H1 (cell line): ENCODE measurements around the gene CDC42EP4. TPM values are rescaled to one million over a fixed set of nuclear protein-coding genes. Genes with fewer than 3 reads are reported as not detected.

Source experiments
- CTCF ChIA-PET: fragments of 300-600 bp; sonication (Branson Sonifier 250); formaldehyde crosslinking; loops from one replicate; lab custom pipeline; 2021; ENCODE audit not compliant: partially characterized antibody; lab: Charles Lee
- POLR2A ChIA-PET: fragments of 300-600 bp; sonication (Branson Sonifier 250); formaldehyde crosslinking; loops from one replicate; lab custom pipeline; 2021; ENCODE audit warnings: inconsistent platforms; ENCODE audit not compliant: partially characterized antibody; lab: Charles Lee
- DNase-seq, 2 experiments: peaks; one replicate each; pipeline versions ENCODE4 v3.0.0 to v3.0.0-alpha.2; 2010 to 2022; ENCODE audit warnings: low spot score in 2 of 2, low read depth in 1 of 2, mixed read lengths in 1 of 2
- FAIRE-seq: peaks from 2 replicates; lab custom pipeline; 2011; peaks lifted over from hg19 to GRCh38; lab: Jason Lieb, UNC
- H2AFZ ChIP-seq: 2 replicates; pipeline ENCODE4 v1.8.1; 2012; ENCODE audit warnings: low read length, inconsistent platforms
- H2AK5ac ChIP-seq: 2 replicates; pipeline ENCODE4 v1.6.1; 2013; ENCODE audit warnings: low read depth, low read length
- H2BK120ac ChIP-seq: replicated peaks from 2 replicates; pipeline ENCODE3; 2013; ENCODE audit warnings: low read depth, low read length, inconsistent platforms
- H2BK12ac ChIP-seq: 2 replicates; pipeline ENCODE4 v1.6.1; 2013; ENCODE audit warnings: low read depth, low read length
- H2BK15ac ChIP-seq: 2 replicates; pipeline ENCODE4 v1.6.1; 2013; ENCODE audit warnings: low read length
- H2BK20ac ChIP-seq: 2 replicates; pipeline ENCODE4 v1.6.1; 2013; ENCODE audit warnings: low read length
- H2BK5ac ChIP-seq: 2 replicates; pipeline ENCODE4 v1.6.1; 2013; ENCODE audit warnings: low read depth, low read length
- H3K14ac ChIP-seq: 2 replicates; pipeline ENCODE4 v1.6.1; 2013; ENCODE audit warnings: inconsistent platforms; ENCODE audit not compliant: insufficient read length
- H3K18ac ChIP-seq: 2 replicates; pipeline ENCODE4 v1.6.1; 2013; ENCODE audit warnings: low read length; ENCODE audit errors: extremely low read depth
- H3K23ac ChIP-seq: 2 replicates; pipeline ENCODE4 v1.6.1; 2013; ENCODE audit warnings: inconsistent platforms; ENCODE audit not compliant: insufficient read length
- H3K23me2 ChIP-seq: 2 replicates; pipeline ENCODE4 v1.6.1; 2013; ENCODE audit warnings: low read depth, low read length
- H3K27ac ChIP-seq: 2 replicates; pipeline ENCODE4 v1.6.1; 2011; ENCODE audit warnings: low read depth, low read length, inconsistent platforms
- H3K27me3 ChIP-seq, 4 experiments: replicated peaks in 1 of 4; 1 replicate in 1 of 4; 2 replicates in 3 of 4; pipeline versions ENCODE4 v1.6.1 to v1.8.1; 2011 to 2013; ENCODE audit warnings: low read length in 3 of 4, mild to moderate bottlenecking in 3 of 4, inconsistent platforms in 2 of 4, mixed read lengths in 2 of 4, moderate library complexity in 1 of 4; ENCODE audit not compliant: control insufficient read depth in 3 of 4, insufficient read depth in 3 of 4; ENCODE audit errors: extremely low read depth in 1 of 4
- H3K36me3 ChIP-seq, 4 experiments: 2 replicates each; pipeline versions ENCODE4 v1.6.1 to v1.8.1; 2011 to 2013; ENCODE audit warnings: mild to moderate bottlenecking in 4 of 4, low read length in 3 of 4, moderate library complexity in 2 of 4, control low read depth in 1 of 4, inconsistent platforms in 1 of 4; ENCODE audit not compliant: insufficient read depth in 4 of 4, control insufficient read depth in 2 of 4
- H3K4ac ChIP-seq: replicated peaks from 2 replicates; pipeline ENCODE3; 2013; ENCODE audit warnings: low read length, low read depth, mixed read lengths, inconsistent platforms; ENCODE audit not compliant: insufficient read length
- H3K4me1 ChIP-seq, 4 experiments: replicated peaks in 1 of 4; 1 replicate in 1 of 4; 2 replicates in 3 of 4; pipeline versions ENCODE4 v1.6.1 to v1.8.1; 2011 to 2013; ENCODE audit warnings: low read length in 3 of 4, inconsistent platforms in 2 of 4, mixed read lengths in 1 of 4; ENCODE audit not compliant: insufficient read depth in 4 of 4, control insufficient read depth in 3 of 4
- H3K4me2 ChIP-seq, 2 experiments: 2 replicates each; pipeline versions ENCODE4 v1.6.1 to v1.8.1; 2011 to 2013; ENCODE audit warnings: low read depth in 2 of 2, low read length in 2 of 2, control low read depth in 1 of 2, inconsistent platforms in 1 of 2, mild to moderate bottlenecking in 1 of 2; ENCODE audit not compliant: insufficient read depth in 1 of 2
- H3K4me3 ChIP-seq, 4 experiments: fragments of 200-600, 300-600 bp in 1 of 4; sonication (generic), shearing (Covaris generic), sonication (Bioruptor Twin) in 1 of 4; 2 replicates each; pipeline versions ENCODE4 v1.5.1 to v1.8.1; 2011 to 2016; ENCODE audit warnings: low read length in 4 of 4, low read depth in 3 of 4, control low read depth in 2 of 4, inconsistent platforms in 2 of 4, mild to moderate bottlenecking in 2 of 4, mixed read lengths in 1 of 4, moderate library complexity in 1 of 4; ENCODE audit not compliant: insufficient read depth in 2 of 4; ENCODE audit errors: extremely low read depth in 1 of 4
- H3K56ac ChIP-seq: replicated peaks from 2 replicates; pipeline ENCODE3; 2013; ENCODE audit warnings: low read depth, mild to moderate bottlenecking, mixed read lengths, low read length, inconsistent platforms; ENCODE audit not compliant: insufficient read length
- H3K79me1 ChIP-seq: 2 replicates; pipeline ENCODE4 v1.6.1; 2013; ENCODE audit warnings: low read depth, low read length, control low read depth
- H3K79me2 ChIP-seq, 2 experiments: 2 replicates each; pipeline versions ENCODE4 v1.6.1 to v1.8.1; 2012 to 2013; ENCODE audit warnings: low read length in 2 of 2, mild to moderate bottlenecking in 2 of 2, inconsistent platforms in 1 of 2; ENCODE audit not compliant: insufficient read depth in 2 of 2, control insufficient read depth in 1 of 2
- H3K9ac ChIP-seq, 4 experiments: replicated peaks in 1 of 4; 1 replicate in 1 of 4; 2 replicates in 3 of 4; pipeline versions ENCODE4 v1.6.1 to v1.8.1; 2011 to 2013; ENCODE audit warnings: low read depth in 3 of 4, low read length in 3 of 4, control low read depth in 2 of 4, mild to moderate bottlenecking in 2 of 4, moderate library complexity in 2 of 4, inconsistent platforms in 1 of 4; ENCODE audit errors: extremely low read depth in 1 of 4
- H3K9me3 ChIP-seq, 2 experiments: 2 replicates each; pipeline versions ENCODE4 v1.6.1 to v1.8.1; 2012 to 2013; ENCODE audit warnings: mild to moderate bottlenecking in 2 of 2, moderate library complexity in 2 of 2, control low read depth in 1 of 2, inconsistent platforms in 1 of 2, low read depth in 1 of 2, low read length in 1 of 2, mixed read lengths in 1 of 2; ENCODE audit not compliant: insufficient read depth in 2 of 2
- H4K20me1 ChIP-seq, 2 experiments: replicated peaks in 1 of 2; 2 replicates each; pipeline versions ENCODE3 to v1.8.1; 2011 to 2013; ENCODE audit warnings: inconsistent platforms in 2 of 2, low read length in 2 of 2, mild to moderate bottlenecking in 1 of 2; ENCODE audit not compliant: insufficient read depth in 2 of 2, control insufficient read depth in 1 of 2
- H4K5ac ChIP-seq: 2 replicates; pipeline ENCODE4 v1.6.1; 2013; ENCODE audit warnings: low read length, low read depth, mixed read lengths, inconsistent platforms; ENCODE audit not compliant: insufficient read length
- H4K8ac ChIP-seq: 2 replicates; pipeline ENCODE4 v1.8.0; 2013; ENCODE audit warnings: mild to moderate bottlenecking, moderate library complexity, low read length, inconsistent platforms; ENCODE audit not compliant: insufficient read depth; ENCODE audit errors: extremely low read depth
- H4K91ac ChIP-seq: replicated peaks from 2 replicates; pipeline ENCODE3; 2013; ENCODE audit warnings: low read length, mixed read lengths, inconsistent platforms; ENCODE audit not compliant: insufficient read length
- BRCA1 ChIP-seq: IDR thresholded peaks from 2 replicates; pipeline ENCODE4 v1.6.1; 2012; ENCODE audit warnings: low read depth, low read length, improper control_type of control experiment
- EP300 ChIP-seq, 2 experiments: IDR thresholded peaks; 1 replicate in 1 of 2; 2 replicates in 1 of 2; pipeline ENCODE4 v1.6.1; 2011 to 2012; ENCODE audit warnings: low read depth in 2 of 2, low read length in 2 of 2, mild to moderate bottlenecking in 2 of 2, borderline replicate concordance in 1 of 2, inconsistent platforms in 1 of 2, moderate library complexity in 1 of 2
- HDAC2 ChIP-seq, 2 experiments: fragments of 300-600 bp in 1 of 2; sonication (generic) in 1 of 2; IDR thresholded peaks; 2 replicates each; pipeline ENCODE4 v1.6.1; 2011 to 2012; ENCODE audit warnings: low read depth in 2 of 2, low read length in 2 of 2, mild to moderate bottlenecking in 2 of 2, moderate library complexity in 2 of 2, borderline replicate concordance in 1 of 2, inconsistent platforms in 1 of 2
- JUN ChIP-seq: IDR thresholded peaks from 2 replicates; pipeline ENCODE4 v1.6.1; 2011; ENCODE audit warnings: low read depth, mild to moderate bottlenecking, improper control_type of control experiment, low read length
- NANOG ChIP-seq: IDR thresholded peaks from 2 replicates; pipeline ENCODE4 v1.6.1; 2011; ENCODE audit warnings: low read length, low read depth, mild to moderate bottlenecking, inconsistent platforms; ENCODE audit not compliant: insufficient read depth, poor library complexity, severe bottlenecking
- POLR2AphosphoS5 ChIP-seq: IDR thresholded peaks from 2 replicates; pipeline ENCODE4 v1.6.1; 2011; ENCODE audit warnings: low read depth, low read length
- POU5F1 ChIP-seq: IDR thresholded peaks from 2 replicates; pipeline ENCODE4 v1.6.1; 2011; ENCODE audit warnings: low read depth, mild to moderate bottlenecking, low read length, moderate library complexity
- RFX5 ChIP-seq: IDR thresholded peaks from 2 replicates; pipeline ENCODE4 v1.6.1; 2011; ENCODE audit warnings: low read depth, low read length, improper control_type of control experiment, borderline replicate concordance
- WGBS, 2 experiments: shearing (Covaris generic) in 1 of 2; methylation state at CpG; one replicate each; pipeline versions ENCODE4 v1.1.6 to v1.1.7; 2013 to 2015; ENCODE audit warnings: low lambda C conversion rate in 2 of 2, mixed read lengths in 2 of 2, inconsistent platforms in 1 of 2, low coverage in 1 of 2, missing lambda C conversion rate in 1 of 2; ENCODE audit not compliant: insufficient replicate concordance in 2 of 2, insufficient coverage in 1 of 2, insufficient read length in 1 of 2; ENCODE audit errors: extremely low coverage in 1 of 2, missing lambda C conversion rate in 1 of 2; 5-methylcytosine and 5-hydroxymethylcytosine counted together
- polyA plus RNA-seq, 7 experiments: library from polyadenylated mRNA; depleted of rRNA in 3 of 7; stranded (reverse) in 5 of 7; unstranded in 2 of 7; fragments of >200 nt in 5 of 7; fragments of 200-250 nt in 2 of 7; gene quantifications; 1 replicate in 5 of 7; 2 replicates in 1 of 7; 4 replicates in 1 of 7; pipeline versions ENCODE4 v1.2.1 to v1.2.3, GENCODE V29; 2011 to 2013; ENCODE audit warnings: missing spikeins in 2 of 7, mixed read lengths in 2 of 7
- total RNA-seq: library from RNA; stranded (reverse); fragmentation: NEBNext Ultra II Directional; extraction: Animal tissue kit (Norgen Biotek cat#: 25700); gene quantifications from 2 replicates; pipeline ENCODE4 v1.2.1, GENCODE V29; 2021
- TF ChIP-seq, protein P1 (sequence below): IDR thresholded peaks from 2 replicates; pipeline ENCODE4 v1.6.1; 2011; ENCODE audit warnings: low read depth, mild to moderate bottlenecking, low read length; ENCODE audit not compliant: insufficient read depth

Gene CDC42EP4
- total and polyA plus RNA-seq, 2 of the 8 experiments (the other 6 are each of a cell fraction or from before 2014, with no cell fraction given): 8.8 to 12.6 TPM

DNA sequence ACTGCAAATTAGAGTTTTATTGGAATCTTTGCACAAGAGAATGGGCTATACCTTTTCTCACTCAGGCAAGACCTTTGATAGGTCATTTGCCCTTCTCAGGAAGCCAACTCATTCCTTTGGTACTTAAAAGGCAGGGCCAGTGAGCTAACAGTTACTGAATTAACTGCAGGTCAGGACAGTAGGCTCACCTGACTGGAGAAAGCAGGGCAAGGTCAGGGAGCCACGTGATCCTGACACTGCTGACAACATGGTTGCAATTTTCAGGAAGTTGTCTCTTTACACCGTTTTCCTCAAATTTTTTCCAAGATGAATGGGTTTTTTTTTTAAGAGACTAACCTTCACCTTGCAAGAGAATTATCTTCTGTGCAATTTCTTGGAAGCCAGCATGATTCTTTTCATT, 71.2 kb downstream of the CDC42EP4 start:
- H2BK120ac ChIP-seq: no peak overlapping the region
- H3K36me3 ChIP-seq: peaks cover 9 to 54% (median 24%) of the 10 kb centered on the region in 4 experiments; a peak in 6 of 8 replicates
- H3K4me3 ChIP-seq: no peak overlapping the region
- H3K9ac ChIP-seq: no peak overlapping the region
- H4K20me1 ChIP-seq: no peaks in the 10 kb centered on the region
- H3K4me2 ChIP-seq: no peak overlapping the region
- no peak overlapping the region for H2BK20ac ChIP-seq
- DNase-seq (no peak), FAIRE-seq (no peak)
- H3K27ac ChIP-seq: no peak overlapping the region
- H3K4me1 ChIP-seq: no peaks in the 10 kb centered on the region
- H2BK5ac ChIP-seq: no peak overlapping the region
- H3K27me3 ChIP-seq: no peaks in the 10 kb centered on the region
- no peaks in the 10 kb centered on the region for H3K23me2 ChIP-seq
- no peaks in the 10 kb centered on the region for H3K9me3 ChIP-seq
- H2BK15ac ChIP-seq: no peak overlapping the region
- no peak overlapping the region for H3K14ac ChIP-seq
- peaks cover 2% of the 10 kb centered on the region; the same call in 1 of the 2 replicates for H3K79me1 ChIP-seq
- H4K8ac ChIP-seq: no peak overlapping the region
- H4K91ac ChIP-seq: no peak overlapping the region
- H3K56ac ChIP-seq: no peak overlapping the region
- H3K79me2 ChIP-seq: peaks cover 0 to 28% of the 10 kb centered on the region in 2 experiments; a peak in 2 of 4 replicates
- H3K18ac ChIP-seq: no peak overlapping the region
- 87% methylated on average over 2 of the region's 2 CpGs; no CpG with 5 or more reads in 1 of the 2 experiments for WGBS, 2 experiments
- no peak overlapping the region for H4K5ac ChIP-seq
- no peak overlapping the region for H2BK12ac ChIP-seq
- H3K4ac ChIP-seq: no peak overlapping the region
- POLR2A ChIA-PET: interaction anchor here (1.0 kb wide), 1 partner anchor 50 kb away, joined by 3 read pairs; no protein-coding TSS in a partner anchor
- CTCF ChIA-PET: interaction anchor here (1.2 to 1.7 kb wide), 2 partner anchors 10 to 15 kb away, joined by 3 to 6 read pairs; no protein-coding TSS in a partner anchor
- TF ChIP-seq HDAC2 (IDR thresholded peaks at IDR 0.05; ENCODE audit: borderline replicate concordance in 1 of 2, low read depth in 2 of 2, low read length in 2 of 2): no peak
- TF ChIP-seq RFX5: no peak
- TF ChIP-seq, protein P1, sequence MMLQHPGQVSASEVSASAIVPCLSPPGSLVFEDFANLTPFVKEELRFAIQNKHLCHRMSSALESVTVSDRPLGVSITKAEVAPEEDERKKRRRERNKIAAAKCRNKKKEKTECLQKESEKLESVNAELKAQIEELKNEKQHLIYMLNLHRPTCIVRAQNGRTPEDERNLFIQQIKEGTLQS: no peak
- no peak for TF ChIP-seq POLR2AphosphoS5
- TF ChIP-seq NANOG: no peak
- TF ChIP-seq EP300 (IDR thresholded peaks at IDR 0.05; ENCODE audit: borderline replicate concordance in 1 of 2, low read depth in 2 of 2, low read length in 2 of 2): no peak
- no peak for TF ChIP-seq POU5F1
- no peak for TF ChIP-seq BRCA1
- TF ChIP-seq JUN: no peak
- H2AFZ ChIP-seq: no peak overlapping the region
- no peak overlapping the region for H3K23ac ChIP-seq
- H2AK5ac ChIP-seq: no peak overlapping the region
